Common myeloid progenitor, CD34-positive (primary cell): Measurements from ENCODE around the gene STAC3.

Experiments
- CTCF ChIA-PET: fragments of 350-600 bp; sonication (Branson Sonifier 250); formaldehyde crosslinking; loops from one replicate; lab custom pipeline; 2021; ENCODE audit warnings: antibody characterized with exemption; lab: Charles Lee
- POLR2A ChIA-PET: fragments of 350-600 bp; sonication (Branson Sonifier 250); formaldehyde crosslinking; loops from one replicate; lab custom pipeline; 2021; ENCODE audit warnings: antibody characterized with exemption; lab: Charles Lee
- DNase-seq, 3 donors: peaks; one replicate each; pipeline versions ENCODE4 v3.0.0 to v3.0.0-alpha.2; 2013
- H3K27ac ChIP-seq, 2 experiments: 1 replicate in 1 of 2; 2 replicates in 1 of 2; pipeline ENCODE4 v1.7.0; 2013; ENCODE audit warnings: inconsistent platforms in 2 of 2, low read length in 2 of 2, mild to moderate bottlenecking in 2 of 2, low read depth in 1 of 2, moderate library complexity in 1 of 2; ENCODE audit not compliant: severe bottlenecking in 2 of 2, insufficient read depth in 1 of 2, poor library complexity in 1 of 2
- H3K27me3 ChIP-seq, 5 experiments: replicated peaks in 2 of 5; 1 replicate in 3 of 5; 2 replicates in 2 of 5; pipeline versions ENCODE4 v1.6.1 to v1.7.0; 2013; ENCODE audit warnings: low read length in 4 of 5, mild to moderate bottlenecking in 2 of 5, moderate library complexity in 2 of 5, inconsistent platforms in 1 of 5; ENCODE audit not compliant: insufficient read depth in 5 of 5, control insufficient read depth in 4 of 5
- H3K36me3 ChIP-seq, 4 experiments: 1 replicate in 2 of 4; 2 replicates in 2 of 4; pipeline versions ENCODE4 v1.6.1 to v1.7.0; 2013; ENCODE audit warnings: low read length in 3 of 4, control low read depth in 1 of 4, mild to moderate bottlenecking in 1 of 4; ENCODE audit not compliant: control insufficient read depth in 4 of 4, insufficient read depth in 4 of 4
- H3K4me1 ChIP-seq, 4 experiments: 1 replicate in 3 of 4; 2 replicates in 1 of 4; pipeline versions ENCODE4 v1.6.1 to v1.7.1; 2013; ENCODE audit warnings: low read length in 3 of 4, mild to moderate bottlenecking in 3 of 4, control low read depth in 1 of 4, inconsistent platforms in 1 of 4, moderate library complexity in 1 of 4; ENCODE audit not compliant: control insufficient read depth in 4 of 4, insufficient read depth in 4 of 4; ENCODE audit errors: control extremely low read depth in 1 of 4
- H3K4me3 ChIP-seq, 7 experiments: 1 replicate in 4 of 7; 2 replicates in 3 of 7; pipeline versions ENCODE4 v1.5.1 to v1.7.0; 2013; ENCODE audit warnings: mild to moderate bottlenecking in 7 of 7, low read length in 6 of 7, moderate library complexity in 6 of 7, inconsistent platforms in 2 of 7, low read depth in 2 of 7, control low read depth in 1 of 7; ENCODE audit not compliant: insufficient read depth in 4 of 7, control insufficient read depth in 1 of 7; ENCODE audit errors: extremely low read depth in 1 of 7
- H3K9me3 ChIP-seq, 5 experiments: 1 replicate in 4 of 5; 2 replicates in 1 of 5; pipeline versions ENCODE4 v1.6.1 to v1.7.1; 2013; ENCODE audit warnings: low read length in 4 of 5, mild to moderate bottlenecking in 2 of 5, inconsistent platforms in 1 of 5, low read depth in 1 of 5, moderate library complexity in 1 of 5; ENCODE audit not compliant: control insufficient read depth in 4 of 5, insufficient read depth in 2 of 5; ENCODE audit errors: control extremely low read depth in 1 of 5
- WGBS: methylation state at CpG from one replicate; pipeline ENCODE4 v1.1.5; 2013; ENCODE audit not compliant: insufficient coverage; 5-methylcytosine and 5-hydroxymethylcytosine counted together

Gene STAC3

DNA sequence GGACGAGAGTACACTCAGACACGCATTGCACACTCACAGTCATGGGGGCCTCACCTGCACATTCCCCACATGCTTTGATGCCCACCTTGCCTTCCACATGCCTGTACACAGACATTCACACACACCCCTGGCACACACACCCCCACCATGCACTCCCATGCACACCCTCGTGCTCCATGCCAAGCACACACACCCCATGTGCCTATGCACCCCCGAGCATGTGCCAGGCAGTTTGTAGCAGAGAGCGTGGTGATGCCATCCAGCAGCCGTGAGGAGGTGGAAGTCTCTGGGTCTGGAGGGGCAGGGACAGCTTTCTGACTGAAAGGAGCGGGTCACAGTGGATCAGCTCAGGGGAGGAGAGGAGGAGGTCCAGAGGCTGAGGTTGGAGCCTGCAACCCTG lies 45.1 kb downstream of the STAC3 start:
- ChIA-PET CTCF (no interaction called here), POLR2A (no interaction called here)
- no peak overlapping the region for H3K27ac ChIP-seq
- no peaks in the 10 kb centered on the region for H3K4me1 ChIP-seq
- no peak overlapping the region for H3K4me3 ChIP-seq
- no peaks in the 10 kb centered on the region for H3K27me3 ChIP-seq
- WGBS: 94% methylated on average over 4 of the region's 7 CpGs
- H3K36me3 ChIP-seq: no peaks in the 10 kb centered on the region
- DNase-seq: no peak
- no peaks in the 10 kb centered on the region for H3K9me3 ChIP-seq

DNA sequence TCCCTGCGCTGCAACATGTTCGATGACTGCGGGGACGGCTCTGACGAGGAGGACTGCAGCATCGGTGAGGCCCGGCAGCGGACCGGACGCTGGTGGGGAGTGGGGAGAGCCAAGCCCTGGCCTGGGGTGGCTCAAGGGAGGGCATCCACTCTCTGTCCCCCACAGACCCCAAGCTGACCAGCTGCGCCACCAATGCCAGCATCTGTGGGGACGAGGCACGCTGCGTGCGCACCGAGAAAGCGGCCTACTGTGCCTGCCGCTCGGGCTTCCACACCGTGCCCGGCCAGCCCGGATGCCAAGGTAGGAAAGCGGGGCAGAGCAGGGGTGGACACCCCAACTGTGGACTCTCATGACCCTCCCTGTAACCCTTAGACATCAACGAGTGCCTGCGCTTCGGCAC lies 45.8 kb downstream of the STAC3 start:
- WGBS: 99% methylated on average over 23 of the region's 26 CpGs
- ChIA-PET POLR2A (no interaction called here), CTCF (no interaction called here)
- no peaks in the 10 kb centered on the region for H3K36me3 ChIP-seq
- no peak for DNase-seq
- no peaks in the 10 kb centered on the region for H3K4me1 ChIP-seq
- no peak overlapping the region for H3K4me3 ChIP-seq
- H3K9me3 ChIP-seq: no peaks in the 10 kb centered on the region
- no peaks in the 10 kb centered on the region for H3K27me3 ChIP-seq
- H3K27ac ChIP-seq: no peak overlapping the region

DNA sequence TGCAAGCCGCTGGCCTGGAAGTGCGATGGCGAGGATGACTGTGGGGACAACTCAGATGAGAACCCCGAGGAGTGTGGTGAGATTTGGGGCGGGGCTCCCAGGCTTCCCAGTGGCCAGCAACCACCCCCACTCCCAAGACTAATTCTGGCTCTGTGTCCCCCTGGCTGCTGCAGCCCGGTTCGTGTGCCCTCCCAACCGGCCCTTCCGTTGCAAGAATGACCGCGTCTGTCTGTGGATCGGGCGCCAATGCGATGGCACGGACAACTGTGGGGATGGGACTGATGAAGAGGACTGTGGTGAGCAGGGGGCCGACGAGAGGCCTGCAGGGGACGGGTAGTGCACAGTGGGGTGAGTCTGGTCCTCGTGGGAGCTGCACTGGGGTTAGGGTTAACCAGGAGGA lies 46.5 kb downstream of the STAC3 start:
- ChIA-PET POLR2A (no interaction called here), CTCF (no interaction called here)
- WGBS: 94% methylated on average over 10 of the region's 19 CpGs
- Histone ChIP-seq H3K27me3 (no peaks in the 10 kb centered on the region), H3K36me3 (no peaks in the 10 kb centered on the region), H3K9me3 (no peaks in the 10 kb centered on the region), H3K4me3 (no peak overlapping the region), H3K4me1 (no peaks in the 10 kb centered on the region), H3K27ac (no peak overlapping the region)
- no peak for DNase-seq

DNA sequence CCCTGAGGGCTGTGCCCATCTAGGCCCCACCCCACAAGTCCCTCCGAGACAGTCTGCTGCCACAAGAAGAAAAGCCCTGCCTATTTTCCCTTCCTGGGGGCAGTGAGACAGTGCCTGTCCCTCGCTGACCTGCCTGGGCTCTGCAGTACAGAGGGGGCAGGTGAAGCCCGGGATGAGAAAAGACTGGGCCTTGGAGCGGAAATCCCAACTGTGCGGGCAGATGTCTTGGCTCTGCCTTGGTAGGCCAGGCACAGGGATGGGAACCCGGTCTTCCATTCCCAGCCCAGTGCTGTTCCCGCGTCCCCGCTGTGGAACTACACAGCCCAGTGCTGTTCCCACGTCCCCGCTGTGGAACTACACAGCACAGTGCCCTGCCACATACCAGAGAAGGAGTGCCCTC lies 47.2 kb downstream of the STAC3 start:
- WGBS: 87% methylated on average over 11 of the region's 11 CpGs
- Histone ChIP-seq H3K27ac (no peak overlapping the region), H3K36me3 (no peaks in the 10 kb centered on the region), H3K4me3 (no peak overlapping the region), H3K4me1 (no peaks in the 10 kb centered on the region), H3K9me3 (no peaks in the 10 kb centered on the region), H3K27me3 (no peaks in the 10 kb centered on the region)
- ChIA-PET POLR2A (no interaction called here), CTCF (no interaction called here)
- DNase-seq: no peak

DNA sequence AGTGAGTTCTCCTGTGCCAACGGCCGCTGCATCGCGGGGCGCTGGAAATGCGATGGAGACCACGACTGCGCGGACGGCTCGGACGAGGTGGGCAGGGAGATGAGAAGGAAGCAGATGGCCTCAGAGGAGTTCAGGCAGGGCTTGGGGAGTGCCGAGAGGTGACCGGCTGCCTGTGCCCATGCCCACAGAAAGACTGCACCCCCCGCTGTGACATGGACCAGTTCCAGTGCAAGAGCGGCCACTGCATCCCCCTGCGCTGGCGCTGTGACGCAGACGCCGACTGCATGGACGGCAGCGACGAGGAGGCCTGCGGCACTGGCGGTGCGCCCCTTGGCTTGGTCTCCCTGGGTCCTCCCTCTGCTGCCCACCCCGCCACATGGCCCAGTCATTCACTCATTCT lies 47.8 kb downstream of the STAC3 start:
- CTCF ChIA-PET: interaction anchor here (1.0 kb wide), 1 partner anchor 28 kb away, joined by 3 read pairs; no protein-coding TSS in a partner anchor
- H3K36me3 ChIP-seq: no peaks in the 10 kb centered on the region
- no peaks in the 10 kb centered on the region for H3K27me3 ChIP-seq
- WGBS: 96% methylated on average over 28 of the region's 28 CpGs
- DNase-seq: no peak
- POLR2A ChIA-PET: no interaction called here
- no peaks in the 10 kb centered on the region for H3K9me3 ChIP-seq
- H3K4me1 ChIP-seq: no peaks in the 10 kb centered on the region
- no peak overlapping the region for H3K4me3 ChIP-seq
- H3K27ac ChIP-seq: no peak overlapping the region

DNA sequence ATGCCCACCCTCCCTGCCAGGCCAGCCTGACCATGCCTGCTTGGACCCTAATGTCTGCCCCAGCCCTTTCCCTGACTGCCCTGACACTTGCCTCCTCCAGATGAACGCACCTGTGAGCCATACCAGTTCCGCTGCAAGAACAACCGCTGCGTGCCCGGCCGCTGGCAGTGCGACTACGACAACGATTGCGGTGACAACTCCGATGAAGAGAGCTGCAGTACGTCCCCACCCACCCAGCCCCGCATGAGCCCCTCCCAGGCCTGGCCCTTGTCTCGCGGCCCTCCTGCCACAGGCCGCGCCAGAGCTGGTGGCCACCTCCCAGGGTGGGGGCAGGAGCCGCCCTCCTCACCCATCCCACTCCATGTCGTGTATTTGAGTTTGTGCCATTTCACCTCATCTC lies 48.7 kb downstream of the STAC3 start:
- no peaks in the 10 kb centered on the region for H3K36me3 ChIP-seq
- ChIA-PET CTCF (interaction anchor here (0.7 to 1.3 kb wide), 4 partner anchors 14 to 27 kb away, joined by 3 read pairs; partner anchors contain the start of gene SHMT2), POLR2A (no interaction called here)
- H3K27ac ChIP-seq: no peak overlapping the region
- H3K9me3 ChIP-seq: no peaks in the 10 kb centered on the region
- no peaks in the 10 kb centered on the region for H3K4me1 ChIP-seq
- WGBS: 99% methylated on average over 19 of the region's 19 CpGs
- DNase-seq: no peak
- no peak overlapping the region for H3K4me3 ChIP-seq
- no peaks in the 10 kb centered on the region for H3K27me3 ChIP-seq

DNA sequence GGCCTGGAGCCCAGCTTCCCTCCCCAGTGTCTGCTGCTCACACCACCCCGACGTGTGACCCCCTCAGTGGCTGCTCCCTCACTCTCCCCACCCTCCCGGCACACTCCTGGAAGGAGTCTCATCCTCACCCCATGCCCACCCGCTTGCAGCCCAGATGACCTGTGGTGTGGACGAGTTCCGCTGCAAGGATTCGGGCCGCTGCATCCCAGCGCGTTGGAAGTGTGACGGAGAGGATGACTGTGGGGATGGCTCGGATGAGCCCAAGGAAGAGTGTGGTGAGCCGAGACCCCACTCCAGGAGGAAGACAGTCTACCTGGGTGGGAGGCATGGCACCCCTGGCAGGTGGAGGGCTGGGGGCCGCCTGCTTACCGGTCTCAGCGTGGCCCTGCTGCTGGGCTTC lies 49.4 kb downstream of the STAC3 start:
- 96% methylated on average over 16 of the region's 16 CpGs for WGBS
- H3K27ac ChIP-seq: no peak overlapping the region
- no peak overlapping the region for H3K4me3 ChIP-seq
- H3K4me1 ChIP-seq: no peaks in the 10 kb centered on the region
- CTCF ChIA-PET: interaction anchor here (0.7 to 1.3 kb wide), 2 partner anchors 13 to 28 kb away, joined by 3 read pairs; partner anchors contain the start of gene SHMT2
- DNase-seq: no peak
- no peaks in the 10 kb centered on the region for H3K9me3 ChIP-seq
- POLR2A ChIA-PET: no interaction called here
- H3K27me3 ChIP-seq: no peaks in the 10 kb centered on the region
- H3K36me3 ChIP-seq: no peaks in the 10 kb centered on the region
